GM13976 (cell line): Measurements from ENCODE around the gene MGLL.

Experiments used
- DNase-seq: peaks from one replicate; pipeline ENCODE4 v3.0.0; 2012; ENCODE audit warnings: low spot score
- CTCF ChIP-seq: IDR thresholded peaks from 2 replicates; pipeline ENCODE4 v1.5.1; 2012; ENCODE audit warnings: borderline replicate concordance, mild to moderate bottlenecking; ENCODE audit not compliant: insufficient read depth; ENCODE audit errors: extremely low read depth, missing control alignments, control extremely low read depth
- in situ Hi-C: fragments of 300-500 bp; cut with MboI; formaldehyde crosslinking; loops from one replicate; pipeline ENCODE4 v1.12.0; 2022; ENCODE audit warnings: low sequenced_read_pairs, mixed read lengths, inconsistent platforms; ENCODE audit not compliant: unreplicated experiment

MGLL gene

GRCh38 chr3:127816783-127817405 is 5.4 kb downstream of the MGLL start:
- DNase-seq = no peak
- no peak for TF ChIP-seq CTCF
- in situ Hi-C loops = no loop called here

- no peak for DNase-seq
- in situ Hi-C loops = no loop called here
- TF ChIP-seq CTCF = no peak
Measured at GRCh38 chr3:127815641-127816605, 6.4 kb downstream of the MGLL start.

- in situ Hi-C loops = no loop called here
- no peak for TF ChIP-seq CTCF
Measured at GRCh38 chr3:127815001-127815400, 7.3 kb downstream of the MGLL start.

GRCh38 chr3:127814325-127814781 is 8.0 kb downstream of the MGLL start:
- TF ChIP-seq CTCF = no peak
- in situ Hi-C loops = no loop called here

More at GRCh38 chr3:127815001-127815400, 7.3 kb downstream of the MGLL start:
- no peak for DNase-seq

GRCh38 chr3:127812151-127812550 is 10.2 kb downstream of the MGLL start:
- no peak for TF ChIP-seq CTCF
- DNase-seq = no peak
- in situ Hi-C loops = no loop called here

More at GRCh38 chr3:127814325-127814781, 8.0 kb downstream of the MGLL start:
- no peak for DNase-seq

GRCh38 chr3:127811717-127812116 is 10.6 kb downstream of the MGLL start:
- DNase-seq = no peak
- no peak for TF ChIP-seq CTCF
- in situ Hi-C loops = no loop called here
